ENCODE results near the gene TMEM100.

Gene TMEM100

GRCh38 chr17:55743103-55743679, 20.5 kb upstream of the TMEM100 start:
- no peak for DNase-seq (ENCODE audit: low read depth, low spot score)

GRCh38 chr17:55742272-55743102, 19.8 kb upstream of the TMEM100 start:
- no peak for DNase-seq (ENCODE audit: low read depth, low spot score)

GRCh38 chr17:55741356-55741700, 18.7 kb upstream of the TMEM100 start:
- no peak for DNase-seq (ENCODE audit: low read depth, low spot score)

GRCh38 chr17:55740511-55741355, 18.1 kb upstream of the TMEM100 start:
- no peak for DNase-seq (ENCODE audit: low read depth, low spot score)

- no peak for DNase-seq (ENCODE audit: low read depth, low spot score)
Measured at GRCh38 chr17:55737976-55738501, 15.4 kb upstream of the TMEM100 start.

- DNase-seq (ENCODE audit: low read depth, low spot score), result no peak
Measured at GRCh38 chr17:55735731-55736405, 13.2 kb upstream of the TMEM100 start.

GRCh38 chr17:55734128-55734781, 11.6 kb upstream of the TMEM100 start:
- no peak for DNase-seq (ENCODE audit: low read depth, low spot score)

- peak; percentile 83 for DNase-seq (ENCODE audit: low read depth, low spot score)
Measured at GRCh38 chr17:55731586-55732250, 9.1 kb upstream of the TMEM100 start.

GRCh38 chr17:55730808-55731207, 8.1 kb upstream of the TMEM100 start:
- DNase-seq (ENCODE audit: low read depth, low spot score), result no peak

GRCh38 chr17:55730380-55730779, 7.7 kb upstream of the TMEM100 start:
- no peak for DNase-seq (ENCODE audit: low read depth, low spot score)

GRCh38 chr17:55729484-55729883, 6.8 kb upstream of the TMEM100 start:
- no peak for DNase-seq (ENCODE audit: low read depth, low spot score)

GRCh38 chr17:55728833-55729232, 6.2 kb upstream of the TMEM100 start:
- no peak for DNase-seq (ENCODE audit: low read depth, low spot score)

GRCh38 chr17:55728361-55728760, 5.7 kb upstream of the TMEM100 start:
- DNase-seq (ENCODE audit: low read depth, low spot score), result no peak

GRCh38 chr17:55727920-55728319, 5.3 kb upstream of the TMEM100 start:
- no peak for DNase-seq (ENCODE audit: low read depth, low spot score)

- DNase-seq (ENCODE audit: low read depth, low spot score), result no peak
Measured at GRCh38 chr17:55727275-55727674, 4.6 kb upstream of the TMEM100 start.

GRCh38 chr17:55726440-55726839, 3.8 kb upstream of the TMEM100 start:
- DNase-seq (ENCODE audit: low read depth, low spot score), result peak; percentile 93

- DNase-seq (ENCODE audit: low read depth, low spot score), result no peak
Measured at GRCh38 chr17:55723488-55723848, 804 bp upstream of the TMEM100 start.

- DNase-seq (ENCODE audit: low read depth, low spot score), result no peak
Measured at GRCh38 chr17:55722016-55722736, 488 bp downstream of the TMEM100 start.

- DNase-seq (ENCODE audit: low read depth, low spot score), result no peak
Measured at GRCh38 chr17:55720919-55721836, 1.5 kb downstream of the TMEM100 start.
